SIG-M5 (cell line): Measurements from ENCODE around the gene ERVW-1.

Experiments
- DNase-seq: peaks from one replicate; lab custom pipeline; 2025; lab: John Stamatoyannopoulos, UW

The ERVW-1 gene

GRCh38 chr7:92423710-92424131 is 54.0 kb downstream of the ERVW-1 start:
- DNase-seq, result no peak

GRCh38 chr7:92422926-92423325 is 54.8 kb downstream of the ERVW-1 start:
- no peak for DNase-seq

DNA sequence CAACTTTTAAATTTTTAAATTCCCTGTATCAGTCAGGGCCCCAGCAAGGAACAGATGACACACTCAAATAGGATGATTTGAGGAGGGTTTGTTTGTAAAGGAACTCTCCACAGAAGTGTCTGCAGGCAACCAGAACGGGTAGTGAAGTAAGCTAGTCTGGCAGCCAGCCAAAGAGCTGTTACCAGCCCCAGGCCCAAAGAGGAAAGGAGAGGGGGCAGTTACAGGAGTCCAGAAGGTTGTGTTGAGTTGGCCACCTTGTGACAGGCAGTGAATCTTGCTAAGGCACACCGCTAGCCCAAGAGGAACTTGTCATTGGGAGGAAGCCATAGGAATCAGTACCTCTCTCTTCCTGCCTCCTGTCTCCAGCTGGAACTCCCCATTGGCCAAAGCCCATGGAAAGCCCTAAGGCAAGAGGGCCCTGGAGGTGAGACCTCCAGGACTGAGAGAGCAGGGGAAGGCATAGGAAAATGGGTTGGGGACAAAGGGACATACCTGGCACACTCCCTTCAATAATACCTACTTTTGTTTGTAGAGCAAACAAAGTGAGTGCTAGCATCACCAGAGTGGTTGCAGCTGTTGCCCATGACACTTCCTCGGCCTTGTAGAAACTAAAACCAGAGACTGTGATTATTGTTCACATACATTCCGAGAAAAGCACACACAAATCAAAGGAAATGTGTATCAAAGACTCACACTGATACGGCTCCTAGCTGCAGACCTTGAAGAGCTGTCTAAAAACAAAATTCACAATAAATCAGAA is 55.9 kb downstream of the ERVW-1 start:
- no peak for DNase-seq
